Retinal pigment epithelial cell (primary cell): ENCODE results near the gene APBA3.

Experiments
- DNase-seq: peaks from one replicate; pipeline ENCODE4 v3.0.0-alpha.2; 2010; ENCODE audit warnings: low read depth
- H3K4me3 ChIP-seq: 2 replicates; pipeline ENCODE4 v1.5.1; 2011; ENCODE audit warnings: mild to moderate bottlenecking, low read length, control low read depth, moderate library complexity
- TF ChIP-seq, protein P1 (sequence below): conservative IDR thresholded peaks from 2 replicates; pipeline ENCODE4 v1.5.1; 2011; ENCODE audit warnings: low read depth, low read length, control low read depth, inconsistent platforms

The APBA3 gene

DNA sequence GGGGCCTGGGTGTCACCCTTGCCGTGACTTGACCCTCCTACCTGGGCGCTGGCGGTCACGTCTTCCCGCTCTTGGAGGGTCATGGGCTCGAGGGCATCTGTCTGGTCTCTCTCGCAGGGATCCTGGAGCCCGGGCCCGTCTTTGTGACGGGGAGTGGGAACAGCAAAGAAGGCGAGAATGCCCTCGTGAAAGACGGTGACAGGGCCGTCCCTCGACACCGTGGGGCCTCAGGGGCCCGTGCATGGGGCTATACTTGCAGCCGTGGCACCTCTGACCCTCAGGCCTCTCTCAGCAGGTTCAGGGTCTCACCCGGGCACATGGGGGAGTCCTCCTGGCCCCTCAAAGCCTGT, 45.6 kb upstream of the APBA3 start:
- no peak for DNase-seq
- TF ChIP-seq, protein P1, sequence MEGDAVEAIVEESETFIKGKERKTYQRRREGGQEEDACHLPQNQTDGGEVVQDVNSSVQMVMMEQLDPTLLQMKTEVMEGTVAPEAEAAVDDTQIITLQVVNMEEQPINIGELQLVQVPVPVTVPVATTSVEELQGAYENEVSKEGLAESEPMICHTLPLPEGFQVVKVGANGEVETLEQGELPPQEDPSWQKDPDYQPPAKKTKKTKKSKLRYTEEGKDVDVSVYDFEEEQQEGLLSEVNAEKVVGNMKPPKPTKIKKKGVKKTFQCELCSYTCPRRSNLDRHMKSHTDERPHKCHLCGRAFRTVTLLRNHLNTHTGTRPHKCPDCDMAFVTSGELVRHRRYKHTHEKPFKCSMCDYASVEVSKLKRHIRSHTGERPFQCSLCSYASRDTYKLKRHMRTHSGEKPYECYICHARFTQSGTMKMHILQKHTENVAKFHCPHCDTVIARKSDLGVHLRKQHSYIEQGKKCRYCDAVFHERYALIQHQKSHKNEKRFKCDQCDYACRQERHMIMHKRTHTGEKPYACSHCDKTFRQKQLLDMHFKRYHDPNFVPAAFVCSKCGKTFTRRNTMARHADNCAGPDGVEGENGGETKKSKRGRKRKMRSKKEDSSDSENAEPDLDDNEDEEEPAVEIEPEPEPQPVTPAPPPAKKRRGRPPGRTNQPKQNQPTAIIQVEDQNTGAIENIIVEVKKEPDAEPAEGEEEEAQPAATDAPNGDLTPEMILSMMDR: no peak
- H3K4me3 ChIP-seq: no peak overlapping the region

DNA sequence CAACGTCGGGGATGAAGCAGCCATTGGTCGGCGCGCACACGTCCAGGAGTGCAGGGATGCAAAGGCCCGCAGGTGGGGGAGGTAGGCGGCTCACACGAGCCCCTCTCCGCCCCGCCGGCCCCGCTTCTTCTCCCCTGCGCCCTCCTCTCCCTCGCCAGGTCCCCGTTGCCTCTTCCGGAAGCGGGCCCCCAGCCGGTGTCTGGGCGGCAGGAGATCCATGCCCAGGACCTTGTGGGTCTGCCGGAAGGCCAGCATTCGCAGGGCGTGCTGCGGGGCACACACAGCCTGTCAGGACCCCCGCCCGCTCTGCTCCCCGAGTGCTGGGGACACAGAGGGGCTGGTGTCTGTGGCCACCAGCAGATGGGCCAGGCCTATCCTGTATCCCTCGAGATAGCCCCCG, 44.4 kb upstream of the APBA3 start:
- no peak for DNase-seq
- no peak overlapping the region for H3K4me3 ChIP-seq
- TF ChIP-seq, protein P1: no peak

DNA sequence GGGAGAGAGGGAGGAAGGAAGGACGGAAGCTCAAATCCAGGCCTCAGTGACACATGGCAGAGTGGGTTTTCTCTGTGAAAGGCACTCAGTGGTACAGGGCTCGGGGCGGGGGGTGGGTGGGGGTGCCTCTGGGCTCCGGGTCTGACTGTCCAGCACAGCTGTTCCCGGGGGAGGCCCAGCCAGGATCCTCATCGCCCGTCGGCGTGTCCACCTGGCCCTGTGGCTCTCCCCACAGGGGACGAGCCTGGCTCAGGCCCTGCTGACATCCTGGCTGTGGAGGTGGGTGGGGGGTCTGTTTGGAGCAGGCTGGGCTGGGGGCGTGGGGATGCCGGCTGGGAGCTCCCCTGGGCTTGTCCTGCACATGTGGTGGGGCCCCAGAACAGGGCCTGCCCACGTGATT, 42.9 kb upstream of the APBA3 start:
- TF ChIP-seq, protein P1: no peak

DNA sequence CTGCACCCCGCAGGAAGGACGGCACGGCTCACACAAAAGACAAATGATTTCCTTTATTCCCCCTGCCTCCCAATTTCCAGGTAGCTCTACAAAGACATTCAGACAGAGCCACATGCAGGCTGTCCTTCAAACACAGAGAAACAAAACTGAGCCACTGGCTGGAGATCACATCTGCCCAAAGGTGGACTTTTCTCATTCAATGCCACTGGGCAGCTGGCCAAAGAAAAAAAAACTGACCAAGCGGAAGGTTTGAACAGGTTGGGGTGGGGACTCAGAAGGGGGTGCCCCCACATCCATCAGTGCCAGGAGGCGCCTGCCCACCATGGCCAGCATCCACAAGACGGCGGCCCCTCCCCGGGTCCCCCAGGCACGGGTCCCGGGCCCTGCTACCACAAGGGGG, 42.5 kb upstream of the APBA3 start:
- TF ChIP-seq, protein P1: no peak

More for the DNA sequence above, 42.9 kb upstream of the APBA3 start:
- DNase-seq: no peak
- H3K4me3 ChIP-seq: no peak overlapping the region

DNA sequence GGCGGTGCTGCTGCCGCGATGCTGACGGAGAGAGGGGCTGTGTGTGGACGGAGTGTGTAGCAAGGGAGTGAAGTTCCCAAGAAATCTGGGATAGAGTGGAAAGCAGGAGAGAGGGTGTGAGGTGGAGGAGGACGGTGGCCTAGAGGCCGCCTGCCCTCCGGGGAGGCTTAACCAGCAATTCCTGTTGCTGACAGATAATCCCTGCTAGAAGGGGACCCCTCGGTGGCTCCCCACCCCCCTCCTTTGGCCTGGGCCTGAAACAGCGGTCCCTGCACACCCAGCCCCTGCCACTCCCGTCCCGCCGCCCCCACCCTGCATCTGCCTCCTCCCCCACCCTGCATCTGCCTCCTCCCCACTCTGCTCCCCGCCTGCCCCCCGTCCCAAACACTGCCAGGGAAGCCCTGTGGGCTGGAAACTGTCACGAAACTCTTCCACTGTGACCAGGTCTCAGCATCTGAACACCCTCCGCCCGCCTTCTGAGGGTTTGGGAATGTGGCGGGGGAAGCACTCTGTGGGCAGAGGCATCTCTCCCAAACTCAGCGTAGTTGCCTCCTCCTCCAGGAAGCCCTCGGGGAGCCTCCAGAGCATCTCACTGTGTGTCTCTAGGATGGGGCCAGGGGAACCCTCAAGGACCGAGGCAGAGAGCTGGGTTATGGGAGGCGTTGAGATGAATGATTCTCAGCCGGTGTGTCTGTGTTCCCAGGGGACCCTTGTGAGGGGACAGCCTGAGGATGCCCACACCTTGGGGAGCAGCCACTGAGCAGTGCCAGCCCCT, 41.8 kb upstream of the APBA3 start:
- DNase-seq: no peak
- H3K4me3 ChIP-seq: no peak overlapping the region
- TF ChIP-seq, protein P1: no peak

More for the DNA sequence above, 42.5 kb upstream of the APBA3 start:
- H3K4me3 ChIP-seq: no peak overlapping the region
- no peak for DNase-seq

DNA sequence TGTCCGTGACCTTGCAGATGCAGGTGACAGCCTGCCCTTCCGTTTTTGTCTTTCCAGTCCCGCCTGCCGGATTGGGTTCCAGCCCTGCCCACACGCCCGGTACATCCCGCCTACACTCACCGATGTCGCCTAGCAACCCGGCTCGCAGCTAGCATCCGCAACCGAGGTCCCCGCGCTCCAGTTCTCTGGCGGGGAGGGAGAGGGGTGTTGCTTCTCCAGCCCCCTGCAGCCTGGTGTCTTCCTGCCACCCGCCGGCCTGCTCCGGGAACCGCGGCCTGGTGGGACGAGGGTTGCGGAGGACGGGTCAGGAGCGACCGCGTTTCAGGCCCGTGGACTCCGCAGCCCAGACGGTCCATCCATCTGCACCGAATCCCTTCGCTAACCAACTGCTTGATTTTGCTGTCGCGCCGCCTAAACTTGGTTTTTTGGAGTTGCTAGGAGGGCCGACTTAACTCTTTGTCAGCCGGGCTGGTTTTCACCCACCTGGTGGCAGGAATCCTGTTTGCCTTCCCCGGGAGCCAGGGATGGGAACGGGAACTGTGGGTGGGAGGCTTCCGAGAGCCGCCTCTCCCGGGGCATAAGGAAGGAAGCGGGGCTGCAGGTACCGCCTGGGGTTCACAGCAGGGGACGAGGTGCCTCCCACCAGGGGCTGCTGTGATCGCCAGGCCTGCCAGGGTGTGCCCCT, 40.1 kb upstream of the APBA3 start:
- H3K4me3 ChIP-seq: no peak overlapping the region
- DNase-seq: no peak

More for the DNA sequence above, 40.1 kb upstream of the APBA3 start:
- TF ChIP-seq, protein P1: peak; percentile 39
